Lower leg skin (tissue), 3 donors: ENCODE data around the gene PTPA.

Experiments
- POLR2A ChIP-seq, 2 donors: fragments of 450-650 bp; IDR thresholded peaks; one replicate each; pipeline ENCODE4 v1.6.1; 2016 to 2017; ENCODE audit warnings: antibody characterized with exemption in 2 of 2, mild to moderate bottlenecking in 1 of 2, moderate library complexity in 1 of 2
- TF ChIP-seq, protein P1 (sequence below), 3 donors: fragments of 450-650 bp; IDR thresholded peaks; one replicate each; pipeline ENCODE4 v1.5.1; 2016; ENCODE audit warnings: antibody characterized with exemption in 3 of 3, mild to moderate bottlenecking in 3 of 3, moderate library complexity in 2 of 3

GRCh38 chr9:129138144-129138462, 26.9 kb downstream of the PTPA start:
- TF ChIP-seq, protein P1, sequence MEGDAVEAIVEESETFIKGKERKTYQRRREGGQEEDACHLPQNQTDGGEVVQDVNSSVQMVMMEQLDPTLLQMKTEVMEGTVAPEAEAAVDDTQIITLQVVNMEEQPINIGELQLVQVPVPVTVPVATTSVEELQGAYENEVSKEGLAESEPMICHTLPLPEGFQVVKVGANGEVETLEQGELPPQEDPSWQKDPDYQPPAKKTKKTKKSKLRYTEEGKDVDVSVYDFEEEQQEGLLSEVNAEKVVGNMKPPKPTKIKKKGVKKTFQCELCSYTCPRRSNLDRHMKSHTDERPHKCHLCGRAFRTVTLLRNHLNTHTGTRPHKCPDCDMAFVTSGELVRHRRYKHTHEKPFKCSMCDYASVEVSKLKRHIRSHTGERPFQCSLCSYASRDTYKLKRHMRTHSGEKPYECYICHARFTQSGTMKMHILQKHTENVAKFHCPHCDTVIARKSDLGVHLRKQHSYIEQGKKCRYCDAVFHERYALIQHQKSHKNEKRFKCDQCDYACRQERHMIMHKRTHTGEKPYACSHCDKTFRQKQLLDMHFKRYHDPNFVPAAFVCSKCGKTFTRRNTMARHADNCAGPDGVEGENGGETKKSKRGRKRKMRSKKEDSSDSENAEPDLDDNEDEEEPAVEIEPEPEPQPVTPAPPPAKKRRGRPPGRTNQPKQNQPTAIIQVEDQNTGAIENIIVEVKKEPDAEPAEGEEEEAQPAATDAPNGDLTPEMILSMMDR (IDR thresholded peaks at IDR 0.05) = no peak
- no peak for TF ChIP-seq POLR2A (IDR thresholded peaks at IDR 0.05)
